PFSK-1 (cell line): ENCODE data around the gene AFTPH.

Experiments
- POLR2AphosphoS5 ChIP-seq: IDR thresholded peaks from 2 replicates; pipeline ENCODE4 v1.6.1; 2012; ENCODE audit warnings: low read depth, mild to moderate bottlenecking, control low read depth, low read length, moderate library complexity
- SIN3A ChIP-seq: IDR thresholded peaks from 2 replicates; pipeline ENCODE4 v1.6.1; 2012; ENCODE audit warnings: mild to moderate bottlenecking, low read length, moderate library complexity, borderline replicate concordance; ENCODE audit not compliant: insufficient read depth

- TF ChIP-seq POLR2AphosphoS5 (no peak), SIN3A (no peak)
Observed at GRCh38 chr2:64502860-64503259, 21.3 kb upstream of the AFTPH start.
